ENCODE results near the gene LIN37.

The LIN37 gene

DNA sequence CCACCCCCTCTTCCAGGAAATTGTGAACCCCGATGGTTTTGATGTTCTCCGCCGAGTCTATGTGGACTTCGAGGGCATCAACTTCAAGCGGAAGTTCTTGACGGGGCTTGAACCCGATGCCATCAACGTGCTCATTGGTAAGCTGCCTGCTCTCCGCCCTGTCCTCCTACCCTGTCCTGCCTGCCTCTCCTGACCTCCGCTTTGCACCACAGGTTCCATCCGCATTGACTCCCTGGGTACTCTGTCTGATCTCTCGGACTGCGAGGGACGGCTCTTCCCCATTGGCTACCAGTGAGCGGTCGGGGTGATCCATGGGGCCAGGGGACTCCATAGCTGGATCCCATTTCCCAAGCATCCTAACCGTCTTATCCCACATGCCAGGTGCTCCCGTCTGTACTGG lies 18.1 kb upstream of the LIN37 start:
- no peak overlapping the region for H2AFZ ChIP-seq (ENCODE audit: low read depth, low read length)
- H4K20me1 ChIP-seq (ENCODE audit: insufficient read depth, low read length) = peaks cover 56% of the 10 kb centered on the region
- H3K4me3 ChIP-seq (ENCODE audit: low read depth in 1 of 2, low read length in 2 of 2) = no peak overlapping the region
- H3K4me2 ChIP-seq (ENCODE audit: insufficient read depth, low read length) = no peak overlapping the region
- ATAC-seq (ENCODE audit: insufficient read depth, low read depth) (no peak), DNase-seq (no peak)
- H3K9ac ChIP-seq (ENCODE audit: low read depth, low read length) = no peak overlapping the region
- H3K9me3 ChIP-seq (ENCODE audit: insufficient read depth, low read length, severe bottlenecking) = no peaks in the 10 kb centered on the region
- no peaks in the 10 kb centered on the region for H3K79me2 ChIP-seq (ENCODE audit: insufficient read depth, low read length)
- H3K4me1 ChIP-seq (ENCODE audit: insufficient read depth, low read length) = no peaks in the 10 kb centered on the region
- no peaks in the 10 kb centered on the region for H3K27me3 ChIP-seq (ENCODE audit: insufficient read depth, low read length, poor library complexity)
- TF ChIP-seq, protein P1, sequence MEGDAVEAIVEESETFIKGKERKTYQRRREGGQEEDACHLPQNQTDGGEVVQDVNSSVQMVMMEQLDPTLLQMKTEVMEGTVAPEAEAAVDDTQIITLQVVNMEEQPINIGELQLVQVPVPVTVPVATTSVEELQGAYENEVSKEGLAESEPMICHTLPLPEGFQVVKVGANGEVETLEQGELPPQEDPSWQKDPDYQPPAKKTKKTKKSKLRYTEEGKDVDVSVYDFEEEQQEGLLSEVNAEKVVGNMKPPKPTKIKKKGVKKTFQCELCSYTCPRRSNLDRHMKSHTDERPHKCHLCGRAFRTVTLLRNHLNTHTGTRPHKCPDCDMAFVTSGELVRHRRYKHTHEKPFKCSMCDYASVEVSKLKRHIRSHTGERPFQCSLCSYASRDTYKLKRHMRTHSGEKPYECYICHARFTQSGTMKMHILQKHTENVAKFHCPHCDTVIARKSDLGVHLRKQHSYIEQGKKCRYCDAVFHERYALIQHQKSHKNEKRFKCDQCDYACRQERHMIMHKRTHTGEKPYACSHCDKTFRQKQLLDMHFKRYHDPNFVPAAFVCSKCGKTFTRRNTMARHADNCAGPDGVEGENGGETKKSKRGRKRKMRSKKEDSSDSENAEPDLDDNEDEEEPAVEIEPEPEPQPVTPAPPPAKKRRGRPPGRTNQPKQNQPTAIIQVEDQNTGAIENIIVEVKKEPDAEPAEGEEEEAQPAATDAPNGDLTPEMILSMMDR (IDR thresholded peaks at IDR 0.05; ENCODE audit: borderline replicate concordance, extremely low read depth, low read length, poor library complexity, severe bottlenecking) = no peak
- no peak for TF ChIP-seq EZH2 (IDR thresholded peaks at IDR 0.05; ENCODE audit: borderline replicate concordance, low read depth, low read length, severe bottlenecking)
- peaks cover 98% of the 10 kb centered on the region for H3K36me3 ChIP-seq (ENCODE audit: insufficient read depth, low read length)
- H3K27ac ChIP-seq (ENCODE audit: low read length) = no peak overlapping the region

DNA sequence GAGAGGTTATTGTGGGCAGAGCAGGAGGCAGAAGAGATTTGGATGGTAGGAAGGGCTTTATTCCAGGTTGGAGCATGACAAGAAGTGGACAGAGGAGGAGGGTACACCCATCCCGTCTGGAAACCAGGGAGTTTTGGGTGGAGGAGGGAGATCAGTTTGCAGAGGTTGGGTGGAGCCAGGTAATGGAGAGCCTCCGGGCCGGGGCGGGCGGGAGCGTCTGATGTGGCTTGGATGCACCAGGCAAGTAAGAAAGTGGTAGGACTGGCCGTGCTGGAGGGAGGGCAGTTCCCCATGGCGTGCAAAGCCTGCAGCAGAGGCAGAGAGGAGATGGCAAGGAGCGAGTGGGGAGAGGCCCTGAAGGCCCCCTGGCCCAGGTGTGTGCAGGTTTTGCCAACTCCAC lies 17.0 kb upstream of the LIN37 start:
- Histone ChIP-seq H2AFZ (ENCODE audit: low read depth, low read length) (no peak overlapping the region), H3K4me1 (ENCODE audit: insufficient read depth, low read length) (no peaks in the 10 kb centered on the region), H3K4me3 (ENCODE audit: low read depth in 1 of 2, low read length in 2 of 2) (no peak overlapping the region), H4K20me1 (ENCODE audit: insufficient read depth, low read length) (peaks cover 47% of the 10 kb centered on the region), H3K27ac (ENCODE audit: low read length) (no peak overlapping the region), H3K9ac (ENCODE audit: low read depth, low read length) (no peak overlapping the region), H3K79me2 (ENCODE audit: insufficient read depth, low read length) (no peaks in the 10 kb centered on the region), H3K36me3 (ENCODE audit: insufficient read depth, low read length) (peaks cover 98% of the 10 kb centered on the region), H3K9me3 (ENCODE audit: insufficient read depth, low read length, severe bottlenecking) (no peaks in the 10 kb centered on the region), H3K27me3 (ENCODE audit: insufficient read depth, low read length, poor library complexity) (no peaks in the 10 kb centered on the region), H3K4me2 (ENCODE audit: insufficient read depth, low read length) (no peak overlapping the region)
- TF ChIP-seq, protein P1 (IDR thresholded peaks at IDR 0.05; ENCODE audit: borderline replicate concordance, extremely low read depth, low read length, poor library complexity, severe bottlenecking) = no peak
- no peak for TF ChIP-seq EZH2 (IDR thresholded peaks at IDR 0.05; ENCODE audit: borderline replicate concordance, low read depth, low read length, severe bottlenecking)
- DNase-seq = no peak
- no peak for ATAC-seq (ENCODE audit: insufficient read depth, low read depth)

DNA sequence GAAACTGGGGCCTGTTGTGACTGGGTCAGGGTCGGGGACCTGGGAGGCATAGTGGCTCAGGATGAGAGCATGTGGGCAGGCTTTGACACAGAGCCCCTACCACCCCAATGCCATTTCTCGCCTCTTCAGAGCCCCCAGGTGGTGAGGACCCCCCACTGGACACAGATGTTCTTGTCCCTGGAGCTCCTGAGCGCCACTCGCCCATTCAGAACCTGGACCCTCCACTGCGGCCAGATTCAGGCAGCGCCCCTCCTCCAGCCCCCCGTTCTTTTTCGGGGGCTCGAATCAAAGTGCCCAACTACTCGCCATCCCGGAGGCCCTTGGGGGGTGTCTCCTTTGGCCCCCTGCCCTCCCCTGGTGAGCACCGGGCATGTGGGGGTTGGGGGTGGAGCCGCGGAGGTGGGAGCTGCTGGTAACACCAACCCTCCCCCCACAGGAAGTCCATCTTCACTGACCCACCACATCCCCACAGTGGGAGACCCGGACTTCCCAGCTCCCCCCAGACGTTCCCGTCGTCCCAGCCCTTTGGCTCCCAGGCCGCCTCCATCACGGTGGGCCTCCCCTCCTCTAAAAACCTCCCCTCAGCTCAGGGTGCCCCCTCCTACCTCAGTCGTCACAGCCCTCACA lies 16.5 kb upstream of the LIN37 start:
- no peak overlapping the region for H2AFZ ChIP-seq (ENCODE audit: low read depth, low read length)
- H3K4me2 ChIP-seq (ENCODE audit: insufficient read depth, low read length) = no peak overlapping the region
- TF ChIP-seq, protein P1 (IDR thresholded peaks at IDR 0.05; ENCODE audit: borderline replicate concordance, extremely low read depth, low read length, poor library complexity, severe bottlenecking) = no peak
- no peak for TF ChIP-seq EZH2 (IDR thresholded peaks at IDR 0.05; ENCODE audit: borderline replicate concordance, low read depth, low read length, severe bottlenecking)
- H3K4me3 ChIP-seq (ENCODE audit: low read depth in 1 of 2, low read length in 2 of 2) = no peak overlapping the region
- no peaks in the 10 kb centered on the region for H3K9me3 ChIP-seq (ENCODE audit: insufficient read depth, low read length, severe bottlenecking)
- H3K9ac ChIP-seq (ENCODE audit: low read depth, low read length) = no peak overlapping the region
- peaks cover 48% of the 10 kb centered on the region for H4K20me1 ChIP-seq (ENCODE audit: insufficient read depth, low read length)
- no peaks in the 10 kb centered on the region for H3K4me1 ChIP-seq (ENCODE audit: insufficient read depth, low read length)
- no peaks in the 10 kb centered on the region for H3K79me2 ChIP-seq (ENCODE audit: insufficient read depth, low read length)
- H3K27ac ChIP-seq (ENCODE audit: low read length) = no peak overlapping the region
- peaks cover 99% of the 10 kb centered on the region for H3K36me3 ChIP-seq (ENCODE audit: insufficient read depth, low read length)
- ATAC-seq (ENCODE audit: insufficient read depth, low read depth) (no peak), DNase-seq (no peak)
- H3K27me3 ChIP-seq (ENCODE audit: insufficient read depth, low read length, poor library complexity) = no peaks in the 10 kb centered on the region
